Small intestine (tissue), 7 donors: ENCODE measurements around the gene DLST. TPM values are rescaled to one million over a fixed set of nuclear protein-coding genes. Genes with fewer than 3 reads are reported as not detected.
A peak's percentile ranks its signal among the peaks of the same experiment; 100 is the strongest.
"Not testable (repeated sequence)": the region's sequence is repeated elsewhere in the genome, so short reads cannot be mapped to it uniquely, and the experiment has no call there.

Experiments
- DNase-seq, 2 donors: peaks; one replicate each; pipeline versions ENCODE4 v3.0.0 to v3.0.0-alpha.2; 2013
- FAIRE-seq: peaks from 2 replicates; lab custom pipeline; 2012; peaks lifted over from hg19 to GRCh38; lab: Jason Lieb, UNC
- H3K27ac ChIP-seq, 3 donors: one replicate each; pipeline ENCODE4 v1.5.1; 2013; ENCODE audit warnings: low read length in 2 of 3, mild to moderate bottlenecking in 2 of 3, control low read depth in 1 of 3, inconsistent platforms in 1 of 3, low read depth in 1 of 3, moderate library complexity in 1 of 3
- H3K27me3 ChIP-seq, 3 donors: one replicate each; pipeline ENCODE4 v1.6.1; 2013; ENCODE audit warnings: low read length in 3 of 3, inconsistent platforms in 1 of 3; ENCODE audit not compliant: control insufficient read depth in 3 of 3, insufficient read depth in 3 of 3
- H3K36me3 ChIP-seq, 3 donors: one replicate each; pipeline ENCODE4 v1.6.1; 2013; ENCODE audit warnings: low read length in 3 of 3, inconsistent platforms in 1 of 3, low read depth in 1 of 3, mild to moderate bottlenecking in 1 of 3, moderate library complexity in 1 of 3; ENCODE audit not compliant: control insufficient read depth in 3 of 3, insufficient read depth in 2 of 3
- H3K4me1 ChIP-seq, 3 donors: one replicate each; pipeline ENCODE4 v1.6.1; 2013; ENCODE audit warnings: low read length in 2 of 3, inconsistent platforms in 1 of 3, low read depth in 1 of 3, mild to moderate bottlenecking in 1 of 3, moderate library complexity in 1 of 3; ENCODE audit not compliant: control insufficient read depth in 3 of 3, insufficient read depth in 2 of 3
- H3K4me3 ChIP-seq, 3 donors: one replicate each; pipeline ENCODE4 v1.5.1; 2013; ENCODE audit warnings: low read length in 3 of 3, control low read depth in 1 of 3, inconsistent platforms in 1 of 3, low read depth in 1 of 3, mild to moderate bottlenecking in 1 of 3, moderate library complexity in 1 of 3
- H3K9me3 ChIP-seq, 2 donors: one replicate each; pipeline ENCODE4 v1.6.1; 2013; ENCODE audit warnings: low read depth in 1 of 2, low read length in 1 of 2; ENCODE audit not compliant: control insufficient read depth in 2 of 2, insufficient read depth in 1 of 2
- whole genome bisulfite sequencing, 3 donors: extraction: QIAGEN DNeasy Blood & Tissue Kit; methylation state at CpG; one replicate each; pipeline ENCODE4 v1.1.7; 2013; 5-methylcytosine and 5-hydroxymethylcytosine counted together
- polyA plus RNA-seq, 4 donors: library from polyadenylated mRNA; stranded (reverse) in 3 of 4; unstranded in 1 of 4; fragments of 200-250 nt in 3 of 4; fragments of 120-200 nt in 1 of 4; gene quantifications; one replicate each; pipeline versions ENCODE4 v1.2.1 to v1.2.3, GENCODE V29; 2013
- donor health status: healthy with polysubstance abuse.
- donor health status: control.
- donor health status: control.
- donor health status: Bipolar disorder and iron deficiency.
- donor health status: healthy.

Gene DLST
- polyA plus RNA-seq, 4 donors = 94.2 to 110 (median 97.8) TPM

DNA sequence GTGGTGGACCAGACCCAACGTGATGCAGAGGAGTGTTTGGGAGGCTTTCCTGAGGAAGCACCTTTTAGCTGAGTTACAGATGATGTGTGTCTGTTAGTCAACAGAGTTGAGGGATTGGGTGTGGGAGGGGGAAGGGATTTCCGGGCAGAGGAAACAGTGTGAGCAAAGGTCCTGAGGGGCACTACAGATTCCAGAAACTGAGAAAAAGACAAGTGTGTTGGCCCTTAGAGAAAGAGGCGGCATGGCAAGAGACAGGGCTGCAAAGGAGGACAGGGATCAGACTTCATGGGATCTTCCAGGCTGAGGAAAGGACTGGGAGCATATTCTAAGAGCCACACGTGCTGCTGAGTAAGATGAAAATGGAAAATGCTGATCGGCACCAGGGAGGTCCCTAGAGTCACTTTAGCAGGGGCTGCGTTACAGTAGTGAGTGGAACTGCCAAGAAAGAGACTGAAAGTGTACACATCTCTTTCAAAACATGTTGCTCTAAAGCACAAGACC, 50.7 kb downstream of the DLST start:
- Histone ChIP-seq H3K4me1 (peaks cover 0 to 4% (median 0%) of the 10 kb centered on the region in 3 donors), H3K9me3 (no peaks in the 10 kb centered on the region), H3K27ac (peak overlapping the region in 1 of 3 donors; percentile 15), H3K4me3 (no peak overlapping the region), H3K27me3 (peaks cover 0 to 8% (median 0%) of the 10 kb centered on the region in 3 donors), H3K36me3 (no peaks in the 10 kb centered on the region)
- FAIRE-seq (no peak), DNase-seq (no peak)
- WGBS, 3 donors = 28 to 45% (median 33%) methylated on average over 6 of the region's 6 CpGs

- 72 to 80% (median 80%) methylated on average over 4 of the region's 4 CpGs for WGBS, 3 donors
- not testable (repeated sequence) for DNase-seq, H3K27me3 ChIP-seq, H3K9me3 ChIP-seq, FAIRE-seq, H3K4me1 ChIP-seq, H3K36me3 ChIP-seq, H3K4me3 ChIP-seq, H3K27ac ChIP-seq
These were observed 51.2 kb downstream of the DLST start for GRCh38 chr14:74932936-74933335.

- FAIRE-seq (no peak), DNase-seq (no peak)
- H3K27me3 ChIP-seq = peaks cover 0 to 8% (median 0%) of the 10 kb centered on the region in 3 donors
- H3K4me3 ChIP-seq = no peak overlapping the region
- H3K36me3 ChIP-seq = no peaks in the 10 kb centered on the region
- peaks cover 0 to 4% (median 0%) of the 10 kb centered on the region in 3 donors for H3K4me1 ChIP-seq
- H3K27ac ChIP-seq = no peak overlapping the region
- whole genome bisulfite sequencing, 3 donors = 28 to 44% (median 44%) methylated on average over 4 of the region's 4 CpGs
- H3K9me3 ChIP-seq = no peaks in the 10 kb centered on the region
These were observed 52.3 kb downstream of the DLST start for GRCh38 chr14:74934041-74934440.

DNA sequence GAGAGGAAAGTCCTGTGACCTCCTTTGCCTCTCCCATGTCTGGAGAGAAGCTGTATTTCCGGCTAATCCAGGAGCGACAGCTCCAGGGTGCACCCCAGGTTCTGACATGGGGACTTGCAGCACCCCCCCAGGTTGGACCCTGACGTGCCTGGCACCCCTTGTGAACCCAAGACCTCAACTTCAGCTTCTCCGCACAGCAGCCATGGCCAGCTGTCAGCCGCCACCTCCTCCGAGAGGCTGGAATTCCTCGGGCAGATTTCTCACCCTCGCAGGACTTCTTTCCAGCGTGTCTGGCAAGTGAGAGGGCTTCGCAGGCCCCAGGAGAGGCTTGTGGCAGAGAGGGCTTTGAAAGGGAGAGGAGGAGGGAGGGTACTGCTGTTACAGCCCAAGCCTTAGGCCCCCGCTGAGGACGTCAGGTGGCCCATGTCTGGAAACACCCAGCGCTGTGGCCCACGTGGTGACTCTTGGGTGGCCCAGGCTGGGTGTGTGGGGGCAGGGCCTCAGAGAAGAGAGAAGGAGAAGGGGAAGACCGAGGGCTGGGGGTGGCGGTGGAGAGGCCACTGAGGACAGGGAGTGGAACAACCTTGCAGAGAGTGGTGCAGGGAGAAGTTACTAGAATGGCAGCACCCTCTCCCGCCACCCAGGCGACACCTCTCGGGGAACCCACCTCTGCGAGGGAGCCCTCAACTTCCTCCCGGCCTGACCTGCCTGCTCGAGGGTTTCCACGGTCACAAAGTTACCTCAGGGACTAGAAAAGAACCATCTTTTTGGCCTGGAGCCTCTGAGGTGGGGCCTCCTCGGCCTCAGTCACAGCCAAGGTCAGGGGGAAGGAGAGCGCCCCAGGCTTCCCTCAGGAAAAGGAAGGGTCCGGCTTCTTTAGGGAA, 53.0 kb downstream of the DLST start:
- Histone ChIP-seq H3K9me3 (no peaks in the 10 kb centered on the region), H3K36me3 (no peaks in the 10 kb centered on the region), H3K4me1 (peaks cover 0 to 4% (median 0%) of the 10 kb centered on the region in 3 donors), H3K27me3 (peaks cover 0 to 2% (median 0%) of the 10 kb centered on the region in 3 donors), H3K27ac (no peak overlapping the region), H3K4me3 (no peak overlapping the region)
- FAIRE-seq = no peak
- WGBS, 3 donors = 69 to 81% (median 79%) methylated on average over 25 to 26 of the region's 26 CpGs
- no peak for DNase-seq

DNA sequence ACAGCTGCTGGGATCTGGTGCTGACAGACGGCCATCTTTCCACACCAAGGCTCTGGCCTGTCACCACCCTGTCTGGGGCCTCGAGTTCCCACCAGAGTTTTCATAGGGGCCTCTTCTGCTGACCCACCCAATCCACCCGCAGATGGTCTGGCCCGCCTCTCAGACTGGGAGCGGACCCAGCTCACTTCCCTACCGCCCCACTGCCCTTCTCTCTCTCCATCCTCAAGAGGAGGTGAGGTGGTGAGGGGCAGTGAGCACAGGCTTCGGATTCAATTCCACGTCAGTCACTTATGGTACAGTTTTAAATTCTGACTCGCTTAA, 53.6 kb downstream of the DLST start:
- no peak overlapping the region for H3K27ac ChIP-seq
- no peaks in the 10 kb centered on the region for H3K27me3 ChIP-seq
- DNase-seq (no peak), FAIRE-seq (no peak)
- peaks cover 0 to 4% (median 0%) of the 10 kb centered on the region in 3 donors for H3K4me1 ChIP-seq
- H3K36me3 ChIP-seq = no peaks in the 10 kb centered on the region
- H3K9me3 ChIP-seq = no peaks in the 10 kb centered on the region
- 80 to 88% (median 85%) methylated on average over 8 to 9 of the region's 9 CpGs for WGBS, 3 donors
- H3K4me3 ChIP-seq = no peak overlapping the region

DNA sequence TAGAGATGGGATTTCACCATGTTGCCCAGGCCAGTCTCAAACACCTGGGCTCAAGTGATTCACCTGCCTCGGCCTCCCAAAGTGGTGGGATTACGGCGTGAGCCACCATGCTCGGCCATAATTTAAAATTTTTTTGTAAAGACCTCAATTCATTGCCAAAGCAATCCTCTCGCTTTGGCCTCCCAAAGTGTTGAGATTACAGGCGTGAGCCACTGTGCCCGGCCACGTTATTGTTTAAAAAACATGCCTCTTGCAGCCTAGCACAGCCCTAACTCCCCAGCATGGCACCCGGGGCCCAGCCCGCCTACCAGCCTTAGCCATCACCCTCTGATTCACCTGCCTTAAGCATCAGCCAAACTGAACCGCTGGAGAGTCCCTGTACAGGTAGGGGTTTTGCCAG, 54.4 kb downstream of the DLST start:
- no peak overlapping the region for H3K27ac ChIP-seq
- FAIRE-seq = no peak
- 88 to 96% (median 93%) methylated on average over 11 of the region's 11 CpGs for WGBS, 3 donors
- H3K27me3 ChIP-seq = no peaks in the 10 kb centered on the region
- no peaks in the 10 kb centered on the region for H3K9me3 ChIP-seq
- peaks cover 0 to 4% (median 0%) of the 10 kb centered on the region in 3 donors for H3K36me3 ChIP-seq
- H3K4me1 ChIP-seq = peaks cover 0 to 4% (median 0%) of the 10 kb centered on the region in 3 donors
- DNase-seq = no peak
- H3K4me3 ChIP-seq = no peak overlapping the region

GRCh38 chr14:74936731-74937130, 55.0 kb downstream of the DLST start:
- Histone ChIP-seq H3K4me3 (no peak overlapping the region), H3K36me3 (peaks cover 0 to 10% (median 0%) of the 10 kb centered on the region in 3 donors), H3K27me3 (no peaks in the 10 kb centered on the region), H3K27ac (no peak overlapping the region), H3K9me3 (no peaks in the 10 kb centered on the region), H3K4me1 (peaks cover 0 to 4% (median 0%) of the 10 kb centered on the region in 3 donors)
- 87 to 91% (median 90%) methylated on average over 8 of the region's 8 CpGs for WGBS, 3 donors
- no peak for DNase-seq
- FAIRE-seq = no peak

DNA sequence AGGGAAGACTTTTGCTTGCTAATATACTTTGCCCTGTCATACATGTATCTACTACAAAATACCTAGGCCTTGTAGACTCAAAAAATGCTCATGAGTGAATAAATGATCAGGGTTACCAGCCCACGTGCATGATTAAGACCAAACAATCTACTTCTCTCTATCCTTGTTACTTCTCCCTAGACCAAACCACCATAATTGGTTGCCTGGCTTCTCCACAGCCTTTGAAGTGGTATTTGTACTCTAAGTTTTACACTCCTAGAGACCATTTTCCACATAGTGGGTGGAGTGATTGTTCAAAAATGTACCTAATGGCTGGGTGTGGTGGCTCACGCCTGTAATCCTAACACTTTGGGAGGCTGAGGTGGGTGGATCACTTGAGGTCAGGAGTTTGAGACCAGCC, 55.5 kb downstream of the DLST start:
- DNase-seq = no peak
- Histone ChIP-seq H3K9me3 (no peaks in the 10 kb centered on the region), H3K27me3 (no peaks in the 10 kb centered on the region), H3K27ac (no peak overlapping the region), H3K4me1 (peaks cover 0 to 8% (median 0%) of the 10 kb centered on the region in 3 donors), H3K36me3 (peaks cover 0 to 14% (median 0%) of the 10 kb centered on the region in 3 donors), H3K4me3 (no peak overlapping the region)
- WGBS, 3 donors = 57 to 74% (median 63%) methylated on average over 2 of the region's 2 CpGs
- FAIRE-seq = no peak
